IPS DF 4.7 (cell line): ENCODE measurements around the gene COL1A1.

Source experiments
- DNase-seq: peaks from one replicate; pipeline ENCODE4 v3.0.0-alpha.2; 2013; ENCODE audit warnings: low spot score; ENCODE audit errors: extremely low read depth

COL1A1 gene

GRCh38 chr17:50213026-50214022 is 11.9 kb upstream of the COL1A1 start:
- no peak for DNase-seq

GRCh38 chr17:50212121-50212843 is 10.9 kb upstream of the COL1A1 start:
- no peak for DNase-seq

GRCh38 chr17:50211249-50212120 is 10.1 kb upstream of the COL1A1 start:
- DNase-seq = no peak

- no peak for DNase-seq
Observed at GRCh38 chr17:50210240-50211225, 9.1 kb upstream of the COL1A1 start.

- DNase-seq = no peak
Observed at GRCh38 chr17:50209472-50210239, 8.2 kb upstream of the COL1A1 start.

- DNase-seq = no peak
Observed at GRCh38 chr17:50209133-50209471, 7.7 kb upstream of the COL1A1 start.

- DNase-seq = no peak
Observed at GRCh38 chr17:50208611-50209061, 7.2 kb upstream of the COL1A1 start.

GRCh38 chr17:50207792-50208567 is 6.5 kb upstream of the COL1A1 start:
- no peak for DNase-seq

GRCh38 chr17:50207315-50207714 is 5.9 kb upstream of the COL1A1 start:
- no peak for DNase-seq

- no peak for DNase-seq
Observed at GRCh38 chr17:50206604-50207293, 5.3 kb upstream of the COL1A1 start.

- no peak for DNase-seq
Observed at GRCh38 chr17:50205963-50206505, 4.6 kb upstream of the COL1A1 start.

- DNase-seq = no peak
Observed at GRCh38 chr17:50205111-50205962, 3.9 kb upstream of the COL1A1 start.

GRCh38 chr17:50204431-50204830 is 3.0 kb upstream of the COL1A1 start:
- DNase-seq = no peak

GRCh38 chr17:50203604-50204345 is 2.3 kb upstream of the COL1A1 start:
- no peak for DNase-seq

GRCh38 chr17:50203086-50203485 is 1.7 kb upstream of the COL1A1 start:
- no peak for DNase-seq
